M059J (cell line): ENCODE results near the gene PPP3CA. TPM values are rescaled to one million over a fixed set of nuclear protein-coding genes. Genes with fewer than 3 reads are reported as not detected.

Experiments used
- DNase-seq: peaks from one replicate; pipeline ENCODE4 v3.0.0-alpha.2; 2012; ENCODE audit warnings: low read depth
- total RNA-seq: library from RNA; depleted of rRNA; stranded (reverse); fragments of >200 nt; shearing (Covaris generic); gene quantifications from 2 replicates; pipeline ENCODE4 v1.2.3, GENCODE V29; 2014; rRNA removed

Gene PPP3CA
- 21.7 and 30.3 TPM in 2 replicates for total RNA-seq

DNA sequence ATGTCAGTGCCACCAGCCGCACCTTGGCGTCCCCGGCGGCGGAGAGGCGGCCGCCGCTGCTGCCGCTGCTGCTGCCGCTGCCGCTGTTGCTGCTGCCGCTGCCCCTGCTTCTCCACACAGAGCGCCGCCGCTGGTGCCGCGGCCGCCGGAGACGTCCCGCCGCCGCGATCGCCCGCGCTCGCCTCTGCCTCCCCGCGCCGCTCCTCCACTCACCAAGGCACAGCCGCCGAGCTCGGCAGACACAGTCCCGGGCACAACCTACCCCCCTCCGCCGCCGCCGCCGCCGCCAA lies at the start of gene PPP3CA:
PPP3CA (minus strand) TSS at position 260 of the 290 bp plus-strand sequence.
- no peak for DNase-seq

DNA sequence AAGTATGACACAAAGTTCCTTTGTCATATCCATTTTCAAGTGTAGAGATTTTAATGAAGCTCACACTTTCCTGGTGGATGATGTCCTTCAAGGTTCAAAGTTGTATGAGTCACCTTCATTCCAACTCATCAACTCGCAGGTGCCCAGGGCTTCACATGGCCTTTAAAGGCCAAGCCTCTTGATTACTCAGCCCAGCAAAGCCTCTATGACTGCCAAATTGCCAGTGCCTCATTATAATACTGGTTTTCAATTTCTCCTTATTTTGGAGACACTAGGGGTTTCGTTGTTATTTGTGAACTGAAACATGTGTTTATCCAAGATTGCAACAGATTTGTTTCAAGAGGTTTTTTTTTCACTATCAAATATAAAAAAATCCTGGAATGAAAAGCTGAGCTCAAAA lies 45.9 kb upstream of the PPP3CA start:
- peak; percentile 85 for DNase-seq

DNA sequence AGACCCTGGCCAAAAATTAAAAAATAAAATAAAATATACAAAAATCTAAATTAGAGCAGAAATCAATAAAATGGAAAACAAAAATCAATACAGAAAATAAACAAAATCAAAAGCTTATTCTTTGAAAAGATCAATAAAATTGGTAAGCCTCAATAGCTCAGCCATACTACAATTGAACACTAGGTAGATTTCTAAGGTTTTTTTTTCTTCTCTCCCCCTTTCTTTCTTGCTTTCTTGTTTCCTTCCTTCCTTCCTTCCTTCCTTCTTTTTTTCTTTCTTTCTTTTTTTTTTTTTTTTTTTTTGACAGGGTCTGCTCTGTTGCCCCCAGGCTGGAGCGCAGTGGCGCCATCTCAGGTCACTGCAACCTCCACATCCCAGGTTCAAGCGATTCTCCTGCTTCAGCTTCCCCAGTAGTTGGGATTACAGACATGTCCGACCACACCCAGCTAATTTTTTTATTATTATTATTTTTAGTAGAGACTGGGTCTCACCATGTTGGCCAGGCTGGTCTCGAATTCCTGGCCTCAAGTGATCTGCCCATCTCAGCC lies 23.4 kb upstream of the PPP3CA start:
- no peak for DNase-seq

DNA sequence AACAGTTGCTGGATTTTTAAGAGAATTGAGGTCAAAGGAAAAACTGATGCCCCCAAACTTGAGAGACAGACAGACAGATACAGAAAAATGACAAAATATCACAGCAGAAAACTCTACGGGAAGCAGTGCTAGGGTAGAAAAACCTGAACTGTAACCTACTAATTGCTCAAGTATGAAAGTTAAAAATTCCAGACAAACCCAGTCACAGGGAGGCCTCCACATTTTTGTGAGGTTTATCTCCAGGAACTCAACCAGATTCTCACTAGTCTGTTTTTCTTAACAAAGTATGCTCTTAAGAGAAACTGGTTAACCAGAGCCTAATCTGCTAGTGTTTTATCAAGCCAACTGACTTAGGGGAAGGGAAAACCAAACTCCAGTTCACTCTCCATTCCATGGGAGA lies 19.9 kb upstream of the PPP3CA start:
- DNase-seq: peak; percentile 80

DNA sequence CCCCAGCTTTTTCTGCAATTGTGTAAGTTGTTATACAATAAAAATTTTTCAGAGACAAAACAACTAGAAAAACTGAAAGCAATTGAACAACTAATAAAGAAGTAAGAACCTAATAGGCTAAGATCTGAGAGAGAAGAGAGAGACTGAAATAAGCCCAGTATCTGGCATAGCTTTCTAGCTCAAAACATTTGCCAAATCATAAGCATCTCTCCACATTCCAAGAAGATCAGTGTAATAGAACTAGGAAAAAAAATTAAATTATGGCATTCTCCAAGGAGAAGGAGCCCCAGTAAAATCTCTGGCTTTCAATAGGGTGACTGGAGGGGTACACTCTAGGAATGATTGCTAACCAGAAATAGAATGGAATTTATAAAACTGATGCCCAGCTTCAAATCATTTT lies 19.0 kb upstream of the PPP3CA start:
- no peak for DNase-seq

DNA sequence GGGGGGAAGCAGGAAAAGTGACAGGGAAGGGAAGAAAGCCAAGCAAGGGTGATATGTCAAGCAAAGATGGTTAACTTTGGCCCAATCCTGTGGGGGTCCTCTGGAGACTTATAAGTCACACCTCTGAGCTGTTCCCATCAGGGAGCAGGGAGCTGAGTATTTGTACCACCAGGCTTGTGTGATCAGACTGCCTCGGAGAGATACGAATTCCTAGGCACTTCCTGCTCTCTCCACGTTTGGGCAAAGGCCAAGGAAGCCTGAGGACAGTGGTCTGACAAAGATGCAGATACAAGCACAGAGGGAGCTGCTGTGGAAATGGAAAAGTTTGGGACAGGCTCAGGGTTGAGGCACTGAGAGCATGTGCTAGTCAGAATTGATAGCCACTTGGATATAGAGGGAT lies 10.4 kb upstream of the PPP3CA start:
- peak; percentile 79 for DNase-seq

DNA sequence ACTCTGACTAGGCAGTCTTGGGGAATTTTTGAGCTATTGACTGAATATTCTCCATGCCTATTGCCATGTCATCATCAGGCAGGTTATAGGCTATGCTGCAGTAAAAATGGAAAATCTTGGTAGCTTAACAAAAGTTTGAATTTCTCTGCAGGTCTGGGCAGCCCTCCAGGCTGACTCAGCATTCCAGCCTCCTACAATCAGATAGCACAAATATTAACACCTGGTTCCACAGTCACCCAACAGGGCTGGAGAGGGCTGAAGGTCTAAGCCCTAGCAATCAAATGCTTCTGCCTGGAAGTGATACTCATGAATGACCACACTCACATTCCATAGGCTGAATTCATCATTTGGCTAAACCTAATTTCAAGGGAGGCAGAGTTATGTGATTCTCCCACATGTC lies 9.6 kb upstream of the PPP3CA start:
- peak; percentile 95 for DNase-seq

DNA sequence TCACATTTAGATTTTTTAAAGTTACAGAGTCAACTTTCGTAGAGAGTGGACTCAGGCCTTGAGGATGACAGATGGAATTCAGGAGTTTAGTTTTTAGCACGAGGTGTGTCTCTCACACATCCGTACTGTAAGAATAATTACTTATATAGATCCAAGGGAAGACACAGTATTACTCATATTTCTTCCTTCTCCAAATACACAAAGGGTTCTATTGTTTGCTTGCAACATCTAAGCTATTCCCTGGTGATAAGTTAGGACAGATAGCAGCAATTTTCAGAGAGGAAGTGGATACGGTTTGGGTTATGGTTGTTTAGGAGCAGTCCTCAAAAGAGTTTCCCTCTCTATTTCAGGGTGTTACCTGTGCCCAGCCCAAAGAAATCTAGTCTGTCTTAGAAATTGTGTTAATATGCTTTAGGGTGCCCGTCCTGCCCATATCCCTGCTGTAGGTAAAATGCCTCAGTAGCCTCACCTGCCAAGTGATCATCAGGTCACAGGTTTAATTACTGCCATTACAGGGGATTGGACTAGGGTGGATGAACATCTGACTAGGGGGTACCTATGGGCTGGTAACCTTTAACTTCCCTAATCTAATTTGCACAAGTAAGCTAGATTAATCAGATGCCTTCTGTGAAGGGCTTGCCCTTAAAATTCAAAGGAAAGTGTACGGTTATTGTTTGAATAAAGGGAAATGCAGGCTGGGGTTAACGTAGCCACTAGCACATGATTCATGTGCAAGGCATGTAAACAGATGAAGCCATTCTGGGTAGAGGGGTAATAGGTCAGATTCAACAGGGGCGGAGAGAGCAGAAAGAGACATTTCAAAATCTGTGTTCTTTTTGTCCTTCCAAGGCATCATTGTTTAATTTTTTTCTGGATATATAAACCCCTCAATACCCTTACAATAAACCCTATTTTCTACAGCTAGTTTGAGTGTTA lies 8.7 kb upstream of the PPP3CA start:
- peak; percentile 90 for DNase-seq

DNA sequence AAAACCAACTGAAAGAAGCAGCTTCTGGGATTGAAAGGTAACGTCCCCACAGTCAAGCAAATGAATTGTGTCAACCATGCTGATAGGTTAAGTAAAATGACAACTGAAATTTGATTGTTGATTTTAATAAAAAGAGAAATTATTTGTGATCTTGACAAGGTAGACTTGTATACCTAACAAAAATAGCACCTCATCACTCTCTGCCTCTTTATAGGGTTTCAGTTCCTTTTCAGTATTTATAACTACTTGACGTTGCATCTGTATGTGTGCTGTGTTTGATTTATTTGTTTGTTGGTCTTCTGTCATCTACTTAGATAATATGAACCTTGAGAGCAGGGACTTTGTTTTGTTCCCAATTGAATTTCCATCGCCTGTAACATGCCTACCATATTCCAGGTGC lies 7.9 kb upstream of the PPP3CA start:
- no peak for DNase-seq

DNA sequence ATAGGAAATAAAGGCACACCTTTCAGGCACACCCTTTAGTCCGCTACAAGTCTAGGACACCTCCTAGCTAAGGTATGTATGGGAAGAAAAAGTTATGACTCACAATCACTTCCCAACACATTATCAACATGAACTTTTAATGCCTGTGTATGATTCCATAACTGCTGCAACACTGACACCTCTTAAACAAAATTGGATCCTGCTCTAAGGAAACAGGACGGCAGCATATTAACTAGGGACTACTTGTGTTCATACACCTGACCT lies 2.4 kb upstream of the PPP3CA start:
- DNase-seq: no peak

DNA sequence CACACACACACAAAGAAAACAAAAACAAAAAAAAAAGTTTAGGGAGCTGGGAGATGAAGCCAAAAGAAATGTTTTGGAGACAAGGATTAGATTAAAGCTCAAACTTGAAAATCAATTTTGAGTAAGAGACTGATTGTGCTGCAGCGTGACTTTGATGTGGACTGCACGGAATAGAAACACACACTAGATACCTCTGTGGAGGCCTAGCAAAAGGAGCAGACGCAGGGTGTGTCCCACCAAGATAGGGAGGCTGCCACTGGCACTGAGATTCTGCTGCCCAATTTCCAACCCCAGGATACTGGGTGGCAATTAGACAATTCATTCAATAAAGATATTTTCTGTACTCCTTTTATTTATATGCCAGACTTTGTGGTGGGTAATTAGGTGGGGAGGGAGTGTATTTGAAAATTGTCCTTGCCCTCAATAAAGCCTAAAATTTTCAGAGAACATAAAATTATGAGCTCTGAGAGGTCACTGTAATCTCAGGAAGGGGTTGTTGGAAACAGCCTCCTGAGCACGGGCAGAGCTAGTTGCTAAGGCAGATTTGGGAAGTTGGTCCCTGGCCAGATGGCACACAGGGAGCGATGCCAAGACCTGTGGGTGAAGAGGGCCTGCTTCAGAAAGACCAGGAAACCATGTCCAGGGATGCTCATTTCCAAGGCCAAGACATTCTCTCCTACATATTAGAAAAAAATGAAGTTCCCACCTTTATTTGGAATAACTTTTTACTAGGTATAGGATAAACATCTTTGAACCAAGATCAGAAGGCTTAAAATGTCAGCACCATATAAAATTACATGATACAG lies 1.9 kb upstream of the PPP3CA start:
- DNase-seq: peak; percentile 56

DNA sequence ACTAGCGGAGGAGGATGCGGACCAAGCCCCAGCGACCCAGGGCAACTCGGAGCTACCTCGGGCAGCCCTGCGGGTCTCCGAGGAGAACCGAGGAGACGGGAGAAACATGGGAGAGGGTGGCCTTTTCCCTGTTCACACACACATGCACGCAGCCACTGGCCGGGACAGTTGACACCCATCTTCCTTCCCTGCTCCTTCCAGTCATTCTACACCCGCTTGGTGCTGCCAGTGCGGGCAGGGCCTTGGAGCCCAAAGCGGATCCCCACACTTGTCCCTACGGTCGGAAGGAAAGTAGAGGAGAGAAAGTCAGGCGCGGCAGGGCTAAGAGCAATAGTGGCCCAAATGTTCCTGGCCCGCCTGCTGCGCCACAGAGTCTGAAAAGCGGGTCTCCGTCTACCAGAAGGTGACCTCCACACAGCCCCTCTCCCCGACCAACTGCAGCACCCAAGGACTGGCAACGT lies 1.1 kb upstream of the PPP3CA start:
- peak; percentile 35 for DNase-seq

DNA sequence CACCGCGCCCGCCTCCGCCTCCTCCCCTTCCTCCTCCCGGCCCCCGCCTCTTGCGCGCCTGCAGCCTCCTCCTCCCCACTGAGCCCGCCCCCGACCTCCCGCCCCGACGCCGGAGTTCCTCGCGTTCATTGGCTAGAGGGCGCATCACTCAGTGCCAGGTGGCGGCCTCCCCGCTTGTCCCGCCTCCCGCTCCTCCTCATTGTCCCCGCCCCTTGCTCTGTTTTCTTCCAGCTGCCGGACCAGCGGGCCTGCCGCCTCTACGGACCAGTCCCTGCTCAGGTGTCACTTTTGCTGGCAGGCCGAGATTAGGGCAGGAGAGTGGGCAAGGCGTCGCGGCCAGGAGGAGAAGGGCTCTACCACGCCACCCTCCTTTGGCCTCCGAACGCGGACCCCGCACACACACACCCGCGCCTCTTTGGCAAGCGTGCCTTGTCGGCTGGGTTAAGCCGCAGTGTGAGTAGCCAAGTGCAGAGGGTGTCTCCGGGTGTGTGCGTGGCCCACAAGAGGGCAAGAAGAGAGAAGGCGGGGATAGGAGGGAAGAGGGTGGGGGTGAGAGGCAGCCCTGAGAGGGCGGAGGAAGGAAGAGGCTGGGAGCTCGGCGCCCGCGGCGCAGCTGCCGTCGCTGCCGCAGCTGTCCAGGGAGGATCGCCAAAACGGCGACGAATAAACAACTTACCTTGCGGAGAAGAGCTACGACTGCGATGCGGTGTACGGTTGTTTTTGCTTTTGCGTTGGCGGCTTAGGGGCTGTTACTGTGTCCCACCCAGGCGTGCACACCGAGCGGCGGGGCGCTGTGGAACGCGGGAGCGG lies 436 bp upstream of the PPP3CA start:
- peak; percentile 89 for DNase-seq

DNA sequence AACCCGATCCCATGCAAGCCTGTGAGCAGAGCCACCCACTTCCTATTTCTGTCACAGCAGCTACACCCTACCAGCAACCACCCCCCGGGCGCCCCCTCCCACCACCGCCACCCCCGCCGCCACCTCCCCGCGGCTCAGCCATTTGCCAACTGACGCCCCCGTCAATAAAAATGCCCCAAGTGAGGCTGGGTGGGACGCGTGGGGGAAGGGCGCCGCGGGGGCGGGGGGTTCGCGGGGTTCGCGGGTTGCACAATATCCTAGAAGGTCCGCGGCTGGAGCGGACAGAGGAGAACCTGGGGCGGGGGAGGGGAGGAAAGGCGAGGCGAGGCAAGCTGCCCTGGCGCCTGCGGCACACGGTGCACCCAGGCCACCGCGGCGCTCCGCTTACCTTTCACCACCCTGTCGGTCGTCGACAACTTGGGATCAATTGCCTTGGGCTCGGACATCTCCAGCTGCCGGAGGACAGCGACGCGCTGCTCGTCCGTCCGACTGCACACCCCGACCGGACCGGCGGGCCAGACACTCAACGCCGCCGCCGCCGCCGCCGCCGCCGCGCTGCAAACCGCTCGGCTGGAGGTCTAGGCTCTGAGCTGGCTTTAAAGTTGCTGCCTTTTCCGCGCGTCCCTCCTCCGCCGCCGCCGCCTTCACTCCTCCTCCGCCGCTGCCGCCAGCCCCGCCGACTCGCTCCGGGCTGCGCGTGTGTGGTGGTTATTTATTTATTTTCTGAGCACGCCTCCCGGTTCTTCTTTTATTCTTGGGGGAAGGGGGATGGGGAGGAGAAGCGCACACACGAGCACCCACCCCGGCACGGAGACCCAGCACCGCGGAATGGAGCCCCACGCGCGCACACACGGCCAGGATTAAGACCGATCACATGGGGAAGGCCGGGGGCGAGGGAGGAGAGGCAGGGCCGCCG lies 717 bp downstream of the PPP3CA start:
- DNase-seq: peak; percentile 52

DNA sequence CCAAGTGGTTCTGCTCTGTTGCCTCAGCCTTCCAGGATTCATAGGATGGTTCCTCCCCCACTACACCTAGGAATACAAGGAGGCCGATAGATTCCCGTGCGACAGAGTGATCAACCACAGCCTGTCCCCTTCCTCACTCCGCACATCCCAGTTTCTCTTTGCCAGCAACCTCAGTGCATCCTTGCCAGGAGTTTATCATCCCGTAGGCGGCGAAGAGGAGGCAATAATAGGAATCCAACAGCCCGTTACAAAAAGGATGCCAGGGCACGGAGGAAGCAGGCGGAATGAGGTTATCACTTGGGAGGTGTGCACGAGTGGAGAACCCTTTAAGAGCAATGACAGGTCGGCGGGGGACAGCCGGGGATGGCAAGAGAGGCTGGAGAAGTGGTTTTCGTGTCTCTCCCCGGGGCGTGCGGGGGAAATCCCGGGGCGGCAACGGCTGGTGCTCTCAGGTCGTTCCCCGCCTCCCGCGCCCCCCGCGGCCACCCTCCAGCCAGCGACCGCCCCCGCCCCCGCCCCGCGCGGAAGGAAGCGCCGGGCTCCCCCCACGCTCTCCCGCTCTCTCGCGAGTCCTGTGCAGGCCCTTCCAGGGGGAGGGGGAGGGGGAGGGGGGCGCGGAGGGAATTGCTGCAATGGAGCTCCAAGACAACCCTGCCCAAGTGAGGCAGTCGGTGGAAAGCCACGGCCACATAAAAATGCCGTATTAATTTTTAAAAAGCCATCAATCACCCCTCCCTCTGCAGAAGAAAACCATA lies 1.6 kb downstream of the PPP3CA start:
- peak; percentile 60 for DNase-seq

DNA sequence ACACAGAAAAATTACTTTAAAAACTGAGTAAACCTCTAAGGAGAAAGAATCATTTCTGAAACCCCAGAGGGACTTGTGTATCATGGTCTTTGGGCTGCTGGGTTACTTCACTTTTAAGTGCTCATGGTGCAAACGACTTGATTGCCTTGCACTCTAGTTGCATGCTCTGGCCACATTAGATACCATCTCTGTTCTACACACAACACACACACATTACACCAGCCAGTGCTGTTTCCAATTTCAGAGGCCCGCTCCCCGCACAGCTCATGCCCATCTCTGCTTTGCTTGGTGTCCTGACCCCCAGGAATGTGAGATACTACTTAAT lies 2.1 kb downstream of the PPP3CA start:
- no peak for DNase-seq

DNA sequence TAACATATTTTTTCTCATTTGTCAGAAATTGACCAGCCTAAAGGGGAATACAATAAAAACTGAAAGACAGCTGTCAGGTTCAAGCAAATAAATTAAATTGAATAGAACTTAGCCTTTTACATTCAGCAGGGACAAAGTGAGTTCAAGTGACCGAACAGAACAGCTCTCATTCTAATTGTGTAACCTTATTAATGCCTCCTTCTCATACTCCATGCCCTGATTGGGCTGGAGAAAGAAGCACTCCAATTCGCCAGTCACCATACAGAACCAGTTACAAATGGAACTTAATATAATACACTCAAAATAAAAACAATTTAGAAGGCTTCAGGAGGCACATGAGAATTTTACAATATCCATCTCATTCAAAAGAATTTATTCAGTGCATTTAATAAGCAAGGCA lies 8.0 kb downstream of the PPP3CA start:
- DNase-seq: no peak

DNA sequence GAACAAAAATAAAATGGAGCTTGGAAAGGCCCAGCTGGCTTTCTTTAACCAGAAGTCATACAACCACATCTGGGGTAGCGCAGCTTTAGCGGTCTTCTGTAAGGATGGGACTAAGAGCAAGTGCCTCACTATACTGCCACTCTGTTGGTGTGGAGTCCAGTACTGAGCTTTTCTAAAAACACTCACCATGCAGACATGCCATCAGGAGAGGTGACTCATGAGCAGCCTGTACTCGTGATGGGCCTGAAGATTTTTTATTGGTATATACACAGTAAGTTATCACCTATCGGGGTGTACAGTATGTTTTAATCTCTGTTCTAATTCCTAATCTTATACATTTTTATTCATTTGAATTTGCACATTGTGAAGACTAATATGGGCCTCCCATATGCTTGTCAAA lies 9.6 kb downstream of the PPP3CA start:
- DNase-seq: peak; percentile 65

DNA sequence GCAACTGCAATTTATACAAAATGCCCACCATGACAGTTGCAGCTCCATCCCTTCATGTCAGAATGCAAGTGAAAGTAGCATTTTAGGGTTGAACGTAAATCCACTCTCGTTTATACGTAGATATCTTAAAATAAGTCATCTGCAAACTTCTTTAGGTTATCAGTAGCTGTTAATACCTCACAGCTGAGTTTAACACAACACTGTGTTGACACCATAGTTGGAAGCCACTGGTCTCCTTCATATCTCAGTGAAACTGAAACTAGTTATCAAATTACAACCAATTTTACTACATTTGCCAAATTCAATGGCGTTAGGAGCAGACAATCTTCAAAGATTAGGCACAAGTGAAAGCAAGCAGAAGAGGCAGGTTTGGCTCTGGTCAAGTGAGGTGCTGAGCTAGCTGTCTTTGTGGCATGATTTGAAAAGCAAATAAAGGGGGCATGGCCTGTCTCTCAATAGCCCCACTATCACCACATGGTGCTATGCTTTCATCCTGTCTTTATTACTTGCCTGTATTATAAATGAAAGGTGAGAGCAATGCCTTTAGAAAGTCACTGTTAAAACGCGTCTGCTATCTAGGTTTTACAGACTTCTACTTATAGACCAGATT lies 12.3 kb downstream of the PPP3CA start:
- DNase-seq: no peak

DNA sequence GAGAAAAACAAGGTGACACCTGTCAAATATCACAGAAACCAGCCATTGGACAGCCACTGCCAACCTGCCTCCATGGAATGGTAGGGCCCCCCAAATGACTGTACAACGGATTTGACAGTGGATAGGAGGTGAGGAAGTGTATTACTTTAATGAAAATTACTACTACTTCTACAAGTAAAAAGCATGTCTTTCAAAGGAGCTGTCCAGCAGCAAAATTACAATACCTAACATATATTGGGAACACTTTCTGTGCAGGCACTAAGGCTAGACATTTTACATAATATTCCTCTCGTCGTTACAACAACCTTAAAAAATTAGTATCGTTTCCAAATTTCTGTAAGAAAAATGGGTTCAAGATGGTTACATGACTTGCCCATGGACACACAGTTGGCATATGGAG lies 14.9 kb downstream of the PPP3CA start:
- DNase-seq: no peak
